ENCODE results near the gene TRPM7.

DNA sequence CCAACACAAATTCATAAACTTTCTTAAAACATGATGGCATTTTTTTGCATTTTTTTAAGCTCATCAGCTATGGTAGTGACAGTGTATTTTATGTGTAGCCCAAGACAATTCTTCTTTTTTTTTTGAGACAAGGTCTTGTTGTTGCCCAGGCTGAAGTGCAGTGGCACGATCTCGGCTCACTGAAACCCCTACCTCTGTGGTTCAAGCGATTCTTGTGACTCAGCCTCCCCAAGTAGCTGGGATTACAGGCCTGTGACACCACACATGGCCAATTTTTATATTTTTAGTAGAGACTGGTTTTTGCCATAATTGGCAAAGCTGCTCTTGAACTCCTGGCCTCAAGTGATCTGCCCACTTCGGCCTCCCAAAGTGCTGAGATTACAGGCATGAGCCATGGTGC is 122.8 kb downstream of the TRPM7 start:
- TF ChIP-seq CTCF (IDR thresholded peaks at IDR 0.05 in 4 of 5, conservative IDR thresholded peaks at IDR 0.05 in 1 of 5) (no peak), POLR2A (IDR thresholded peaks at IDR 0.05) (no peak)

Measured in gastrocnemius medialis (tissue), 4 donors.